ENCODE data around the gene SLC17A9.

DNA sequence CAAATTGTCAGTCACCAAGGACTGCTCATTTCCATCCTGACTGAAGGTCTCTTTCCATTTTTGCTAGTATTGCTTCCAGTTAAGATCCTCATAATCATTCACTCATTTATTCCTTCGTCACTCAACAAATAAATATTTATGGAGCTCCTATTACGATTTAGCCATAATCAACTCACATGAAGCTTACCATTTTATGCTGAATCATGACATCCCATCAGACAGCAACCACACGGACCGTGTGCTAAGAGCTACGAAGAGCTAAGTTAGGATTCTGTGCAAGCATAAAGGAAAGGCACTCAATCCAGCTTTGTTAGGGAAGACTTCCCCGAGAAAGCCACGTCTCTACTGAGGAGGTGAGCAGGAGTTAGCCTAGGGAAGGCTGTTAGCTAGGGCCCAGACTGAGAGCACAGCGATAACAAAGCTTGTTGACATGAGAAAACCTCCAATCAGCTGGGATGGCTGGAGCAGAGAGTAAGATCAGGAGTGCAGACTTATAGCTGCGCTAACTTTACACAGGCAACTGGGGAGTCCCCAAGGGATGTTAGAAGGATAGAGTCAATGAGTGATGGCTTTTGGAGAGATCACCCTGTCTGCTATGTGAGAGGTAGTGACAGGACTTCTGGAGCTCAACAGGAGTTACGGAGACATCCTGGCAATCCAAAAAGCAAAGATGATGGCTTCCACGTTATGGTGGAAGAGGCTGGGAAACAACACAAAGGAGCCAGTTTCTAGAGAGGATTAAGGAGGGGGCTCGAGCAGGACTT, 17.1 kb upstream of the SLC17A9 start:
- TF ChIP-seq, protein P1, sequence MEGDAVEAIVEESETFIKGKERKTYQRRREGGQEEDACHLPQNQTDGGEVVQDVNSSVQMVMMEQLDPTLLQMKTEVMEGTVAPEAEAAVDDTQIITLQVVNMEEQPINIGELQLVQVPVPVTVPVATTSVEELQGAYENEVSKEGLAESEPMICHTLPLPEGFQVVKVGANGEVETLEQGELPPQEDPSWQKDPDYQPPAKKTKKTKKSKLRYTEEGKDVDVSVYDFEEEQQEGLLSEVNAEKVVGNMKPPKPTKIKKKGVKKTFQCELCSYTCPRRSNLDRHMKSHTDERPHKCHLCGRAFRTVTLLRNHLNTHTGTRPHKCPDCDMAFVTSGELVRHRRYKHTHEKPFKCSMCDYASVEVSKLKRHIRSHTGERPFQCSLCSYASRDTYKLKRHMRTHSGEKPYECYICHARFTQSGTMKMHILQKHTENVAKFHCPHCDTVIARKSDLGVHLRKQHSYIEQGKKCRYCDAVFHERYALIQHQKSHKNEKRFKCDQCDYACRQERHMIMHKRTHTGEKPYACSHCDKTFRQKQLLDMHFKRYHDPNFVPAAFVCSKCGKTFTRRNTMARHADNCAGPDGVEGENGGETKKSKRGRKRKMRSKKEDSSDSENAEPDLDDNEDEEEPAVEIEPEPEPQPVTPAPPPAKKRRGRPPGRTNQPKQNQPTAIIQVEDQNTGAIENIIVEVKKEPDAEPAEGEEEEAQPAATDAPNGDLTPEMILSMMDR (IDR thresholded peaks at IDR 0.05): no peak
- no peak for TF ChIP-seq POLR2A (IDR thresholded peaks at IDR 0.05)
